ENCODE data around the gene PML.
"Not testable (repeated sequence)": the region's sequence is repeated elsewhere in the genome, so short reads cannot be mapped to it uniquely, and the experiment has no call there.

The PML gene

DNA sequence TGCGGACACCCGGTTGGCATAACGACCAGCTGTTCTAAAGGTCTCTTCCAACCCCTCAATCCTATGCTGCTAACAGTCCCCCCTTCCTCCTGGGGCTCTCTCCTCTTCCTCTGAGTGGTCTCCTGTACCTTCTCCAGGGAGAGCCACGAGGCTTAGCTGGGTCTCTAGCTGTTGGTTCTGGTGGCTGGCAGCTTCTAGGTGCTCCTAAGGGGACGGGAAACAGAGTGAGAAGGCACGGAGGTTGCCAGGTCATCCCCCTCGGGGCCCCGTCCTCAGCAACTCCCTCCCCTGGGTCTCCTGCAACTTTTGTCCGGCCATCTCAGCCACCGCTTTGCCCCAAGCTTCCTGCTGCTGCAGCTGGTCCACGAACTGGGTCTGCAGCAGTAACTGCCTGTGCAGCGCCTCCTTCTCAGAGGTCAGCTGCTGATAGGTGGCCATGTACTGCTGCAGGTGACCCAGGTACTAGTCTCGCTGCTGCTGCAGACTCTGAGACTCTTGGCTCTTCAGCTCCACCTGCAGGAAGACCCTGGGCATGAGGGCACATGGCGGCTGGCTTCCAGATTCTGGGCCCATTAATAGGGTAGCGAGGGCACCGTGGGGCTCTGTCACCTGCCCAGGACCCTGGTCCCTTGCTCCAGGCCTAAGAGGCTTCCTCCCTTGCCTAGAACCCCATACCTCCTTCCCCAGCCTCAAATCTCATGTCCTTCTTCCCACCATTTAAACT lies 78.3 kb downstream of the PML start:
- not testable (repeated sequence) for H3K36me3 ChIP-seq (ENCODE audit: control insufficient read depth in 1 of 2, insufficient read depth in 2 of 2, low read length in 2 of 2); H3K27me3 ChIP-seq (ENCODE audit: low read depth, low read length); H3K4me1 ChIP-seq (ENCODE audit: control insufficient read depth in 1 of 2, insufficient read depth in 2 of 2, low read length in 2 of 2); H3K9me3 ChIP-seq (ENCODE audit: control insufficient read depth in 1 of 2, low read length in 2 of 2); H3K27ac ChIP-seq (ENCODE audit: low read length); H3K4me3 ChIP-seq (ENCODE audit: low read depth in 1 of 2, low read length in 2 of 2)

DNA sequence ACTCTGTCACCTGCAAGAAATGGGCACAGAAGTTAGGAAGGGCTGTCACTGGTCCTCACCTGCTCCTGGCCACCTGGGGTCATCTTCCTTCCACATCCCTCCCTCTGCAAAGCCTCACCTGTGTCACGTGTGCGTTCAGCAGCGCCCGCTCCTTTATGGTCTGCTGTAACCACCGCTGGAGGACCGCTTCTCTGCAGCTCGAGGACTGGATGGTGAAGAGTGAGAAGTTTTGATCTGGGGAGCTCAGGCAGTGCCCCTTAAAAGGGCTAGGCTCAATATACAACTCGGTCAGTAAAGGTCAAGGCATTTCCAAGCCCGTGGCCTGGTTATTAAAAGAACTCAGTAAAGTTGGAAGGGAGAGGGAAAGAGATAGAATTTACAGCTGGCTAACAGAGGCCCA lies 81.3 kb downstream of the PML start:
- not testable (repeated sequence) for H3K27me3 ChIP-seq (ENCODE audit: low read depth, low read length); H3K9me3 ChIP-seq (ENCODE audit: control insufficient read depth in 1 of 2, low read length in 2 of 2); H3K4me1 ChIP-seq (ENCODE audit: control insufficient read depth in 1 of 2, insufficient read depth in 2 of 2, low read length in 2 of 2); H3K4me3 ChIP-seq (ENCODE audit: low read depth in 1 of 2, low read length in 2 of 2); H3K27ac ChIP-seq (ENCODE audit: low read length); H3K36me3 ChIP-seq (ENCODE audit: control insufficient read depth in 1 of 2, insufficient read depth in 2 of 2, low read length in 2 of 2)

DNA sequence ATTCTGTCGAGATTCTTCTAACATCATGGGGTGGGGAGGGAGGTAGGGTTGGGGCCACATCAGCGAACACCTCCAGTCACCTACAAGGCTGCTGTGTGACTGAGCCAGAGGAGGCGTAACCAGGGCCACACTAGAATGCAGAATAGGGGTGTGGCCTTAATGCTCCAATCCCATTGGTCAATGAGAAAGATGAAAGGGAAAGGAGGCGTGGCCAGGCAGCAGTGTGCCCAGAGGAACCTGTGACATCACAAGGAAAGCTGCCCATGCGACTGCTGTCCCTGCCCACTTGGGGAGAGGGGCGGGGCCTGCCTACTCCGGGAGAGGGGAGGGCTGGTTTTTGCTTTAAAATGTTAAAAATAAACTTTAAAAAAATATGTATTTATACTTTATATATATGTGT lies 87.9 kb downstream of the PML start, which contains the start of gene GOLGA6A:
Gene GOLGA6A, minus strand, starts transcription at position 101 of the 400 bp plus-strand sequence. Its CDS starts 41 bp downstream, at position 60.
- not testable (repeated sequence) for H3K27me3 ChIP-seq (ENCODE audit: low read depth, low read length); H3K4me3 ChIP-seq (ENCODE audit: low read depth in 1 of 2, low read length in 2 of 2); H3K36me3 ChIP-seq (ENCODE audit: control insufficient read depth in 1 of 2, insufficient read depth in 2 of 2, low read length in 2 of 2); H3K27ac ChIP-seq (ENCODE audit: low read length); H3K9me3 ChIP-seq (ENCODE audit: control insufficient read depth in 1 of 2, low read length in 2 of 2); H3K4me1 ChIP-seq (ENCODE audit: control insufficient read depth in 1 of 2, insufficient read depth in 2 of 2, low read length in 2 of 2)

DNA sequence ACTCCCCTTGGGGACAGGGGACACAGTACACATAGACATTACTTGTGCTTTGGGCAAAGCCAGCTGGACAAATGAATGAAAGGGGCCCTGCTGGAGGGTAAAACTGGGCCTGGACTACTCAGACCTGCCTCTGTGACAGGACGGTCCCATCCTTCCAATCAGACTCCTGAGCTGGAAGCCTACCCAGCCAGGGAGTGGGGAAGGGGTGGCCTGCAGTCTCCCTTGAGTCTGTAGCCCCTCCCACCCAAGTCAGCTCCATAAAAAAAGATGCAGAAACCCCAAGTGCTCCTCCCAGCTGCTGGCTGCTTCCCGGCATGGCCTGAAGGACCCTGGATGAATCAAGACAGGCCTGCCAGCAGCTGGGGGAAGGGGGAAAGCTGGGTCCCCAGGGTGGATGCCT lies 100.1 kb downstream of the PML start:
- not testable (repeated sequence) for H3K4me1 ChIP-seq (ENCODE audit: control insufficient read depth in 1 of 2, insufficient read depth in 2 of 2, low read length in 2 of 2); H3K36me3 ChIP-seq (ENCODE audit: control insufficient read depth in 1 of 2, insufficient read depth in 2 of 2, low read length in 2 of 2); H3K9me3 ChIP-seq (ENCODE audit: control insufficient read depth in 1 of 2, low read length in 2 of 2)

DNA sequence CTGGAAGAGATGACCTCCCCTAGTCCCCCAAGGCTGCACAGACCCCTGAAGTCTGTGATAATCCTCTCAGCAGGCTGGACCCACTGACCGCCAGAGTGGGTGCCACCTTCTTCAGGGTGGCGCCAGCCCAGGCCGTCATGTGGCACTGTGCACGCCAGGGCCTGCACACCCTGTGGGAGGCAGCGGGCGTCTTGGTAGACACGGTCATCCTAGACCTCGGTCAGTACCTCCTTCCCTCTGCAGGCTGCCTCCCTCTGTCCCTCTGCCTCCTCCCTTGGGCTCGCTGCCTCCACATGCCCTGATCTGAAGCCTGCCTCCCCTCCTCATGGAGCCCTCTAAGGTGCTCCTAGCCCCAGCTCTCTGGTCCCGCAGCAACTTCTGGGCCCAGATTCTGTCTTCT lies 101.1 kb downstream of the PML start:
- H3K4me1 ChIP-seq (ENCODE audit: control insufficient read depth in 1 of 2, insufficient read depth in 2 of 2, low read length in 2 of 2); H3K4me3 ChIP-seq (ENCODE audit: low read depth in 1 of 2, low read length in 2 of 2); H3K36me3 ChIP-seq (ENCODE audit: control insufficient read depth in 1 of 2, insufficient read depth in 2 of 2, low read length in 2 of 2); H3K27me3 ChIP-seq (ENCODE audit: low read depth, low read length); H3K9me3 ChIP-seq (ENCODE audit: control insufficient read depth in 1 of 2, low read length in 2 of 2); H3K27ac ChIP-seq (ENCODE audit: low read length): not testable (repeated sequence)

More for the DNA sequence above, 100.1 kb downstream of the PML start:
- H3K27me3 ChIP-seq (ENCODE audit: low read depth, low read length); H3K27ac ChIP-seq (ENCODE audit: low read length); H3K4me3 ChIP-seq (ENCODE audit: low read depth in 1 of 2, low read length in 2 of 2): not testable (repeated sequence)

DNA sequence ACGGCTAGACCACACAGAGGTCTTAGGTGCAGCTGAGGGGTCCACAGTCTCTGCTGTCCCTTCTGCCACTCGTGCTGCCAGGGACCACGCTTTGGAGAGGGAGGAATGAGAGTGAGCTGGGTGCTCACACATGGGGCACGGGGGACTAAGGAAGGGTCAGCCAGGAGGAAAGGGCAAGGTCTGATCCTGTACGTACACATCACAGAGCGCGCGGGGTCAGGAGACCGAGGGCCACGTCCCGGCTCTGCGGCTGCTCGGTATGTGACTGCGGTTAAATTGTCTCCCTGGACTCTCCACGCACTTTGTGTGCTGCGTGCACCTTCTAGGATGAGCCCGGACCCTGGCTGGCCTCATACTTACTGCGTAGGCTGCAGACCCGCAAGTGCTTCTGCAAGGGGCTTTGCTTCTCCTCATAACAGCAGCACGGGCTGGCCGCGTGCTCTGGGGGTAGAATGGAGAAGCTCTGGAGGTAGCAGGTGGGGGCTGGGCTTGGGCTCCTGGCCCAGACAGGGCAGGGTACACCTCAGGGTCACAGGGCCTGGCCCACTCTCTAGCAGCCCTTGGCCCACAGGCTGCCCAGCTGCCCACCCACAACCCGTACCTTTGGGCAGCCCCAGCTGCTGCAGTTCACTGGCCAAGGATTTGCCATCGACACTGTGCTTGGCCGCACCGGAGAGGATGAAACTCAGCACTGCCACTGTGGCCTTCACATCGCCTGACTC lies 102.4 kb downstream of the PML start:
- H3K36me3 ChIP-seq (ENCODE audit: control insufficient read depth in 1 of 2, insufficient read depth in 2 of 2, low read length in 2 of 2); H3K4me3 ChIP-seq (ENCODE audit: low read depth in 1 of 2, low read length in 2 of 2); H3K9me3 ChIP-seq (ENCODE audit: control insufficient read depth in 1 of 2, low read length in 2 of 2); H3K4me1 ChIP-seq (ENCODE audit: control insufficient read depth in 1 of 2, insufficient read depth in 2 of 2, low read length in 2 of 2); H3K27me3 ChIP-seq (ENCODE audit: low read depth, low read length); H3K27ac ChIP-seq (ENCODE audit: low read length): not testable (repeated sequence)
